Natural killer cell (primary cell): Measurements from ENCODE around the gene KCNQ2. TPM values are rescaled to one million over a fixed set of nuclear protein-coding genes. Genes with fewer than 3 reads are reported as not detected.

ENCODE experiments used
- ATAC-seq, 3 donors: fragments of 150-1000 bp in 2 of 3; fragments of 200-7000 bp in 1 of 3; cut with Tn5 transposase; 1 replicate in 1 of 3; 2 replicates in 2 of 3; pipeline ENCODE4 v1.10.0; 2021; ENCODE audit warnings: mild to moderate bottlenecking in 2 of 3, moderate library complexity in 2 of 3
- DNase-seq, 2 donors: peaks; one replicate each; pipeline versions ENCODE4 v3.0.0 to v3.0.0-alpha.2; 2013 to 2021; ENCODE audit warnings: mixed read lengths in 1 of 2
- H3K27ac ChIP-seq: one replicate; pipeline ENCODE4 v1.5.1; 2013; ENCODE audit warnings: mild to moderate bottlenecking, low read length
- H3K27me3 ChIP-seq: one replicate; pipeline ENCODE4 v1.6.1; 2013; ENCODE audit warnings: low read length; ENCODE audit not compliant: control insufficient read depth, insufficient read depth
- H3K36me3 ChIP-seq: one replicate; pipeline ENCODE4 v1.6.1; 2013; ENCODE audit warnings: low read length; ENCODE audit not compliant: control insufficient read depth, insufficient read depth
- H3K4me1 ChIP-seq: one replicate; pipeline ENCODE4 v1.6.1; 2013; ENCODE audit warnings: low read length; ENCODE audit not compliant: control insufficient read depth, insufficient read depth
- H3K4me3 ChIP-seq: one replicate; pipeline ENCODE4 v1.5.1; 2013; ENCODE audit warnings: low read length
- H3K9me3 ChIP-seq: one replicate; pipeline ENCODE4 v1.6.1; 2013; ENCODE audit warnings: low read length; ENCODE audit not compliant: control insufficient read depth, insufficient read depth
- H3K27ac Mint-ChIP-seq, 2 donors: one replicate each; pipeline ENCODE4 v1.8.0; 2022; ENCODE audit warnings: mild to moderate bottlenecking in 2 of 2, mixed read lengths in 2 of 2, moderate library complexity in 1 of 2
- H3K27me3 Mint-ChIP-seq, 2 donors: one replicate each; pipeline ENCODE4 v1.8.0; 2022; ENCODE audit warnings: low read depth in 2 of 2, mixed read lengths in 2 of 2
- H3K36me3 Mint-ChIP-seq: one replicate; pipeline ENCODE4 v1.8.0; 2022; ENCODE audit warnings: mixed read lengths
- H3K4me1 Mint-ChIP-seq, 2 donors: one replicate each; pipeline ENCODE4 v1.8.0; 2022; ENCODE audit warnings: mixed read lengths in 2 of 2
- H3K4me3 Mint-ChIP-seq: one replicate; pipeline ENCODE4 v1.8.0; 2022; ENCODE audit warnings: mild to moderate bottlenecking, moderate library complexity, mixed read lengths
- H3K9me3 Mint-ChIP-seq, 2 donors: one replicate each; pipeline ENCODE4 v1.8.0; 2022; ENCODE audit warnings: mixed read lengths in 2 of 2
- CTCF ChIP-seq: fragments of 200-600 bp; IDR thresholded peaks from one replicate; pipeline ENCODE4 v1.8.0; 2022; ENCODE audit warnings: antibody characterized with exemption
- WGBS: methylation state at CpG from one replicate; pipeline ENCODE4 v1.1.7; 2013; ENCODE audit warnings: missing lambda C conversion rate; ENCODE audit not compliant: insufficient coverage; 5-methylcytosine and 5-hydroxymethylcytosine counted together
- intact Hi-C: fragments of 100-400 bp; cut with micrococcal nuclease; formaldehyde crosslinking; loops from one replicate; pipeline ENCODE4 v1.14.2; 2022
- total RNA-seq, 4 donors: library from RNA; stranded (reverse); fragments of 120-200 nt in 1 of 4; gene quantifications; one replicate each; pipeline versions ENCODE4 v1.2.3 to v1.2.4, GENCODE V29; 2013 to 2022

The KCNQ2 gene
- total RNA-seq, 3 donors from 2014 or later (not counting 1 experiment from before 2014, with no cell fraction given): not detected

GRCh38 chr20:63384336-63384735 lies 88.1 kb downstream of the KCNQ2 start:
- H3K36me3 Mint-ChIP-seq: peaks cover 7% of the 10 kb centered on the region
- H3K4me1 Mint-ChIP-seq: no peaks in the 10 kb centered on the region
- no peak overlapping the region for H3K4me3 Mint-ChIP-seq
- no peak for TF ChIP-seq CTCF
- Histone ChIP-seq H3K27ac (no peak overlapping the region), H3K4me3 (no peak overlapping the region), H3K27me3 (no peaks in the 10 kb centered on the region), H3K36me3 (no peaks in the 10 kb centered on the region), H3K9me3 (no peaks in the 10 kb centered on the region), H3K4me1 (no peaks in the 10 kb centered on the region)
- H3K9me3 Mint-ChIP-seq: peaks cover 5 to 6% of the 10 kb centered on the region in 2 donors
- intact Hi-C loops: loop anchor here (5.0 kb wide), 1 partner anchor 327 kb away; no protein-coding TSS in a partner anchor
- no peak overlapping the region for H3K27ac Mint-ChIP-seq
- H3K27me3 Mint-ChIP-seq: peaks cover 4 to 7% of the 10 kb centered on the region in 2 donors
- no peak for DNase-seq
- WGBS: 84% methylated on average over 18 of the region's 18 CpGs
- no peak for ATAC-seq

GRCh38 chr20:63383556-63383955 lies 88.9 kb downstream of the KCNQ2 start:
- H3K27me3 Mint-ChIP-seq: peaks cover 4 to 7% of the 10 kb centered on the region in 2 donors
- intact Hi-C loops: loop anchor here (5.0 kb wide), 1 partner anchor 326 kb away; no protein-coding TSS in a partner anchor
- no peak for DNase-seq
- no peak for ATAC-seq
- WGBS: 87% methylated on average over 9 of the region's 11 CpGs
- no peak overlapping the region for H3K27ac Mint-ChIP-seq
- peaks cover 7% of the 10 kb centered on the region for H3K36me3 Mint-ChIP-seq
- H3K4me3 Mint-ChIP-seq: no peak overlapping the region
- no peak for TF ChIP-seq CTCF
- Histone ChIP-seq H3K4me3 (no peak overlapping the region), H3K27me3 (no peaks in the 10 kb centered on the region), H3K36me3 (no peaks in the 10 kb centered on the region), H3K9me3 (no peaks in the 10 kb centered on the region), H3K27ac (no peak overlapping the region), H3K4me1 (no peaks in the 10 kb centered on the region)
- H3K9me3 Mint-ChIP-seq: peaks cover 5 to 6% of the 10 kb centered on the region in 2 donors
- H3K4me1 Mint-ChIP-seq: no peaks in the 10 kb centered on the region

- Histone ChIP-seq H3K27ac (no peak overlapping the region), H3K4me1 (no peaks in the 10 kb centered on the region), H3K27me3 (peaks cover 2% of the 10 kb centered on the region), H3K9me3 (no peaks in the 10 kb centered on the region), H3K36me3 (no peaks in the 10 kb centered on the region), H3K4me3 (no peak overlapping the region)
- Mint-ChIP-seq H3K36me3 (peaks cover 7% of the 10 kb centered on the region), H3K9me3 (peaks cover 5 to 6% of the 10 kb centered on the region in 2 donors), H3K4me1 (no peaks in the 10 kb centered on the region), H3K27me3 (peaks cover 4 to 7% of the 10 kb centered on the region in 2 donors), H3K27ac (no peak overlapping the region), H3K4me3 (no peak overlapping the region)
- 70% methylated on average over 17 of the region's 17 CpGs for WGBS
- intact Hi-C loops: loop anchor here (5.0 kb wide), 1 partner anchor 325 kb away; no protein-coding TSS in a partner anchor
- ATAC-seq: no peak
- no peak for DNase-seq
- TF ChIP-seq CTCF: no peak
Measured at GRCh38 chr20:63382551-63383300, 89.7 kb downstream of the KCNQ2 start.
